Activated CD4-positive, CD25-positive, alpha-beta regulatory T cell (primary cell): ENCODE results near the gene S100A13.
"Not testable (repeated sequence)": the region's sequence is repeated elsewhere in the genome, so short reads cannot be mapped to it uniquely, and the experiment has no call there.

Experiments
- DNase-seq, 4 experiments: peaks; one replicate each; lab custom pipeline; 2025; lab: John Stamatoyannopoulos, UW

The S100A13 gene

DNA sequence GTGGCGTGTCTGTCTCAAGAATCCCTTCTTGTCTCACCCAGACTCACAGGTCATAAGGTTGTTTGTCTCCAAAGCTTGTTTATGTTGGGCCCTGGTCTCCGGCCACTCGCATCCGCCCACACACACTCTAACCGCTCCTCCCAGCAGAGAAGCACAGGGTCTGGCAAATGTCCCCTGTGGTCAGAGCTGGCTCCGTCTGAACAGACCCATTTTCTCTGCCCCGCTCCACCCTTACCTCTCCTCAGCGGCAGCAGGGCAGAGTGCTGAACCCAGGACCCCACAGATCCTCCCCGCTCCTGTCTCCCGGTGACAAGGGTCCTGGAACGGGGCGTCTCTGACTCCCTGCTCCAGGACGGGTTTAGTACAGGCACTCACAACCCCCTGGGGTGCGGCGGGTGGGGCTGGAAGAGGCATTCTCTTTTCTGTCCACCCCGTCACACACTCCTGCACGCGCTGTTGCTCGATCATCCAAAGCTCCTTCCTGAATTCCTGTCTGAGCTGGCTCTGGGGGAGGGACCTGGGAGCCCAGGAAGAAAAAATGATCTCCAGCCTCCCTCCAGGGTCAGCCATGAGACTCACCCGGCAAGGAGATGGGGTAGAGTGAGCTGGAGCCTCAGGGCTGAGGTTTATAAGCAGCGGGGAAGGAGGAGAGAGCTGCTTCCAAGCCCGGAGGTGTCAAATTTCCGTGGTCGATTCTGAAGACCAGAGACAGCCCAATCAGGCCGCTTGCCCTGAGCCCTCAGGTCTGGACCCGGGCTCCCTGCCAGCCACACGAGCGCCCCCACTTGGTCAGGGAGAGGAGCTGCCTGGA is at the start of gene S100A13:
TSS of gene S100A13 (minus strand) at position 602 of the 811 bp plus-strand sequence. CDS start 1,033 bp downstream, outside the sequence.
- DNase-seq, result no peak

DNA sequence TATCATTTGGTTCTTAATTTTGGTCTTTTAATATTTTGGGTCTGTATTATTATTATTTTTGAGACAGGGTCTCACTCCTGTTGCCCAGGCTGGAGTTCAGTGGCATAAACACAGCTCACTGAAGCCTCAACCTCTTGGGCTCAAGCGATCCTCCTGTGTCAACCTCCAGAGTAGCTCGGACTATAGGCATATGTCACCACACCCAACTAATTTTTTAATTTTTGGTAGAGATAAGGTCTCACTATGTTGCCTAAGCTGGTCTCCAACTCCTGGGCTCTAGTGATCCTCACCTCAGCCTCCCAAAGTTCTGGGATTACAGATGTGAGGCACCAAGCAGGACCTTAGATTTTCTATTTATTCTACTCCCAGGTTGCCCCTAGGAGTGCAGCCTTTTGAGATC is 46.2 kb upstream of the S100A13 start:
- DNase-seq, result no peak

DNA sequence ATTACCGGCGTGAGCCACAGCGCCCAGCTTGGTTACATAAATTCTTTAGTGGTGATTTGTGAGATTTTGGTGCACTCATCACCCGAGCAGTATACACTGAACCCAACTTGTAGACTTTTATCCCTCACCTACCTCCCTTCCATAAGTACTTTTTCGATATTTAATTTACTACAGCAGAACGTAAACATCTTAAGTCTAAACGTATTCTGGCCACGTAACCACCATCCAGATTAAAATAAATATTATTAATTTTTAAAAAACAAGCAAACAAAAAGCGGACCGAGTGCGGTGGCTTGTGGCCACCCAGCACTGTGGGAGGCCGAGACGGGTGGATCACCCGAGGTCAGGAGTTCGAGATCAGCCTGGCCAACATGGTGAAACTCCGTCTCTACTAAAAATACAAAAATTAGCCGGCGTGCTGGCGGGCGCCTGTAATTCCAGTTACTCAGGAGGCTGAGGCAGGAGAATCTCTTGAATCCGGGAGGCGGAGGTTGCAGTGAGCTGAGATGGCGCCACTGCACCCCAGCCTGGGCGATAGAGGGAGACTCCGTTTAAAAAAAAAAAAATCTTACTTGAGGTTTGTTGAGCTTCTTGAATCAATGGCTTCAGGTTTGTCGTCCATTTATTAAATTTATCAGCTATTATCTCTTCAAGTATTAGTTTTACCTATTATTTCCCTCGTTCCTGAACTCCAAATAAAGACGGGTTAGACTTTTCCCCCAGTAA is 44.5 kb upstream of the S100A13 start:
- peak in 1 of 4 experiments; percentile 13 for DNase-seq

DNA sequence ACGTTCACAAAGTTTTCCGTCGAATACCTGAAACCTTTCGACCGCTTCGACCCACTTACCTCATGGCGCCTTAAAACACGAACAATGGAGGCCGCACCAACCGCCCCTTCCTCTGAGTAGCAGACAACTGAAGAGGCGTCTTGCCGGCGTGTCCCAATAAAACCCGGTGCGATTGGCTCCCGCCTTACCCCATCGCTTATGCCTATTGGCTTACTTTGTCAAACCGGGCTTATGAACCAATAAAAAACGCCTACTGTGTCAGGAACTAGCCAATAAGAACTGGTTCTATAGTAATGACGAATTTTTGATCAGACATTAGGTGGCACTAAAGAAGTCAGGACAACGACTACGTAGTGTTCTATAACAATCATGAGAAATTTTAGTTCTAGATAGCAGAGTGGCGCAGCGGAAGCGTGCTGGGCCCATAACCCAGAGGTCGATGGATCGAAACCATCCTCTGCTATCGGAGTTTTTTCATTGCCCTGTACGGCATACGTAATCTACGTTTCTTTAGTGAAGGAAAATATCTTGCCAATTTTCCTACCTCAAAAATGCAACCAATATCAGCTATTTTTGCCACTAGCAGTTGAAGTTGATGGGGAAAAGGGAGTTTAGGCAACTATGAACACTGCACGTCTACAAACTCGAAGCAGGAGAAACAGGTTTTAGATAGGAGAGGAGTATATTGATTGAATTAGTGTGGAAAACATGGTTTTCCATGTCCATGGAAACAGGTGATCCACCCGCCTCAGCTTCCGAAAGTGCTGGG is 43.7 kb upstream of the S100A13 start, which contains the start of gene ILF2:
TSS of gene ILF2 (minus strand) at position 135 of the 769 bp plus-strand sequence. CDS start at position 64, 71 bp downstream.
- peak; percentile 85 to 92 (median 89) for DNase-seq

DNA sequence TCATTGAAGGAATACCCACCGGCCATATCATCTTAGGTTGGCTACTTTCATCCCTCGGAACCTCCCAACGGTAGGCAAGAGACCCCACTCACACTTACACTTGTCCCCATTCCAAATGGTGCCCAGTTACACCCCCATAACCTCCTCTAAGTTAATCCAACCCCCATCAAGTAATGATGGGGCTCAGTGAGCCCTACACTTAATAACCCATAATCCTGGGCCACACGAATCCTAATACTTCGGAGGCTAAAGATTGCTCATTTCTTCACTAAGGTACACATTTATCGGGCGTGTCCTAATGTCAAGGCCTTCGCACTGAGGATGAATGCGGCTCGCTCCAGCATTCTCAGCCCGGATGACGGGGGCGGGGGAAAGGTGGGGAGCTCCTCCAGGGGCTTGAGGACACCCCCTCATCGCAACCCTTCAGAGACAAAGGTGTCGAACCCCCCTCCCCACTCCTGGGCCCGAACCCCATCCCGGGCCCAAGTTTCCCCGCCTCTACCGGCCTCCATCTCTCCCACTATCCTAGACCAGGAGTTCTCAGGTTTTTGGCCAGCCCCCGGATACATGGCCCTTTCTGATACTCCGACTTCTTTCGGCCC is 43.1 kb upstream of the S100A13 start:
- no peak for DNase-seq

DNA sequence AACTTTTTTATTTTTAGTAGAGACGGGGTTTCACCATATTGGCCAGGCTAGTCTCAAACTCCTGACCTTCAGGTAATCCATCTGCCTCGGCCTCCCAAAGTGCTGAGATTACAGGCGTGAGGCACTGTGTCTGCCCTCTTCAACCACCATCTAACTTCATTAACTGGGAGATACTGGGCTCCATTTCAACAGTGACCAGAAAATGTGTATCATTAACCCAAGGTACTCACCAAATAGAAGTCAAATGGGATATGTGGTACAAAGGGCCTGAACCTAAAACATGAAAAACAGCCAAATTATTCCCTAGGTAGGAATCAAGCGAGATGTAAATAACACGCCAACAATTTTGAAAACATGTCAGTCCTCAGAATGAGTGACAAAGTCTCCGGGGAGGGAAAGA is 42.3 kb upstream of the S100A13 start:
- DNase-seq, result no peak

DNA sequence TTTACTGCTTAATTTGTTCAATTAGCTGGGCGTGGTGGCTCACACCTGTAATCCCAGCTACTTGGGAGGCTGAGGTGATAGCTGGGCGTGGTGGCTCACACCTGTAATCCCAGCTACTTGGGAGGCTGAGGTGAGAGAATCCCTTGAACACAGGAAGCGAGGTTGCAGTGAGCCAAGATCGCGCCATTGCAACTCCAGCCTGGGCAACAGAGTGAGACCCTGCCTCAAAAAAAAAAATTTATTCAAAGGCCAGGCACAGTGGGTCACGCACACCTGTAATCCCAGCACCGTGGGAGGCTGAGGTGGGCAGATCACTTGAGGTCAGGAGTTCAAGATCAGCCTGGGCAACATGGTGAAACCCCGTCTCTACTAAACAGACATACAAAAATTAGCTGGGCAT is 41.4 kb upstream of the S100A13 start:
- DNase-seq, result not testable (repeated sequence)

DNA sequence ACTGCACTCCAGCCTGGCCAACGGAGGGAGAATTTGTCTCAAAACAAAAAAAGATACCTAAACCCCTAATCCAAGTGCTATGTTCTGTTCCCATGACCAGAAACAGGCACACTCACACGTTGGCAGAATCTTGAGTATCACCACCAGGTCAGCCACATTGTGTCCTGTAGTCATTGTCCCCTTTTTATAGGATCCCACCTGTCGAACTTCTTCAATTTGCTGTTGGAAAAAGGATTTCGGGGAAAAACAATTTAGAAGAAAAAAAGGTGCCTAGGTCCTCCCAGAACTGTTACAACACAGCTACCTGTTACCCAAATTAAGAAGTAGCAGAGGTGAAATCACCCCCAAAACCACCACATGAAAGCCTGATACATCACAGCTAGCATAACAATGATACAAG is 40.1 kb upstream of the S100A13 start:
- no peak for DNase-seq

DNA sequence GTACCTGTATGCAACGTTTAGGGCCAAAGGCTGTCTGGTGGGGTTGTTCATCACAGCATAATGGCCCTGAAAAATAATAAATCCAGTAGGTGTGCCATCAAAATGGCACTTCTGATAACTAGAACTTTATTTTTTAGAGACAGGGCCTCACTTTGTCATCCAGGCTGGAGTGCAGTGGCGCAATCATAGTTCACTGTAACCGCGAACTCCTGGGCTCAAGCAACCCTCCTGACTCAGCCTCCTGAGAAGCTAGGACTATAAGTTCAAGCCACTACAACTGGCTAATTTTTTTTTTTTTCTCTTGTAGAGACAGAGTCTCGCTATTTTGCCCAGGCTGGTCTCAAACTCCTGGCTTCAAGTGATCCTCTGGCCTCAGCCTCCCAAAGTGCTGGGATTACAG is 35.9 kb upstream of the S100A13 start:
- DNase-seq, result no peak

DNA sequence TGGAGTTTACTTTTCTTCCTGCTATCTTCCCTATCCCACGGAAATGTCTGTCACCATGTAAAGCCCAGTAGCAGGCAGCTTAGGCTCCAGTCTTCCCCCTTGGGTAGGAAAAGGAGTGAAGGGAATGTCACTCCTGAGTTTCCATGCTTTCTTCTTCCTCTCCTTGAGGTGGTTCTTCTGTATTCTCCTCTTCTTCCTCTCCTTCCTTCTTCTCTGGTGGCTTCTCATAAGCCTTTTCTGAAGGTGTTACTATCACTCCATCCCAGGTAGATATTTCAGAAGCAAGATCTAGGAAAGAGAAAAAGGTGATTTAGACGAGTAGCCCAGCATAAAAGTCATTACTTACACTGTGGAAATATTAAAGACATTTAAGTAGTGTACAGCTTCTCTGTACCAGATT is 35.0 kb upstream of the S100A13 start:
- no peak for DNase-seq

DNA sequence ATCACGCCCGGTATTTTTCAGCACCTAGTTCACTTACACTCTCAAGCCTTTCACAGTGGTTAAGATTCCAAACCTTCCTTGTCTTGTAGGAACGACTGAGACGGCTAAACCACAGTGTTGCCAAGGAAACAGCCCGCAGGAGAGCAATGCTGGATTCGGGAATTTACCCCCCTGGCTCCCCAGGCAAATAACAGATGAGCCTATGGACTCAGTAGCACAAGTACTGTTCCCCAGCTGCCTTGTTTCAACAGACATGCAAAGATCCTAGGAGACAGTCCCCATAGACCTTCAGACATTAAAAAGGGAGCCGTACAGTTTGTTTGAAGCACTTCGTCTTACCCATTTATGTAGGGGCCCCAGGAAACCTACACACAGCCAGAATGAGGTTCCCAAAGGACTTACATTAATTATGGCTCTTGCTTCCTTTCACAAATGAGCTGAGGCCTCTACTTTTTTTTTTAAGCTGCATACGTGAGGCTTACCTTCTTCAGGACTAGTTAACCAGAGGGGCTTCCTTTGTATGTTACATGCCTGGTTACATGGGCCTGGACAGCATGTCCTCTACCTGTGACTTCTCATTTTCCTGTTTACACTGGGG is 33.9 kb upstream of the S100A13 start:
- no peak for DNase-seq

DNA sequence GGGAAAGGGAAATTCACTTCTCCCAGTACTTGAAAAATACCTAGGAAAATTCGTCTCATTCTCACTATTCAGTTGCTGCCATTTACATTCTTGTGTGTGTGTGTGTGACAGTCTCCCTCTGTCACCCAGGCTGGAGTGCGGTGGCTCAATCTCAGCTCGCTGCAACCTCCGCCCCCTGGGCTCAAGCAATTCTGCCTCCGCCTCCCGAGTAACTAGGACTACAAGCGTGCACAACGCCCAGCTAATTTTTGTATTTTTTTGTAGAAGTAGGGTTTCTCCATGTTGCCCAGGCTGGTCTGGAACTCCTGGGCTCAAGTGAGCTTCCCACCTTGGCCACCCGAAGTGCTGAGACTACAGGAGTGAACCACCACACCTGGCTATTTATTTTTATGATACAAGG is 32.4 kb upstream of the S100A13 start:
- DNase-seq, result no peak

DNA sequence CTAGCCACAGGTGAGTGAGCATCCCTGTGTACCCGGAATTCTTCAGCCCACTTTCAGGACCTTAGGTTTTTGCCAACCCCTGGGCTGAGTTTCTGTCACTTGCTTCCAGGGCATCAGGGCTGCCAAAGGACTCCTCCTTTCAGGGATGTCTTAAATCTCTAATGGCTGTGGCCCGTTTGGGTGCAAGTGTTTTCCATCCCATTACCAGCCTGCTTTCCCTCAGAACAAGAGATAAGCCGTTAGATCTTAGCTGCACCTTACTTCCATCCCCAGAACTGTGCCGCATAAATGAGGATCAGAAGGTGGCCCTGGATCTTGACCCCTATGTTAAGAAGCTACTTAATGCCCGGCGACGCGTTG is 31.9 kb upstream of the S100A13 start:
- no peak for DNase-seq

DNA sequence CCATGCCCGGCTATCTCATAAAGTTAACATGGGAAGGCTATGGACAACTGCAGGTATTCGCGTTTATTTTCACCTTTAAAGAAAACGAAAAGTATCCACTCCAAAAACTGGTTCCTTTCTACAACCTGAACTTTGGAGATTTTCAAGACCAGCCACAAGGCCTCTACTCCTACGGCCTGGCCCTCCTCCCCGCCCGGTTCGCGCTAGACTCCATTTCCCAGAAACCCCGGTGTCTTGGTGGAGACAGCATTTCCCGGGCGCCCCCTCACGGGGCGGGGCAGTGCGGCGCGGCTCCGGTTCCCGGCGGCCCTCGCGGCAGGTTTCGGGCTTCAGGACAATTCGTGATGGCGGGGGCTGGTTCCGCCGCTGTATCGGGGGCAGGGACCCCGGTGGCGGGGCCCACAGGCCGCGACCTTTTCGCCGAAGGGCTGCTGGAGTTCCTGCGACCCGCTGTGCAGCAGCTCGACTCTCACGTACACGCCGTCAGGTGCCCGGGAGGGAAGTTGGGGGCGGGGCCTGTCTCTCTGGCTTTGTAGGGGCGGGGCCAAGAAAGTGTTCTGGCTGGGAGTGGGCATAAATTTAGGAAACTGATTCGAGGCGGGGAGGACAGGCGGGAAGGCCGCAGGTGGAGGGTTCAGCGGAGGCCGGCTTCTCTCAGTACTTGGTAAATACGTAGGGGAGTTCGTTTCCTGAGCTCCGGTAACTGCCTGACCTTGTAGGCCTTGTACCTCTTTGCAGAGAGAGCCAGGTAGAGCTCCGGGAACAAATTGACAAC is 31.3 kb upstream of the S100A13 start, which contains the start of gene SNAPIN:
TSS of gene SNAPIN (plus strand) at position 304 of the 775 bp plus-strand sequence. CDS start at position 345, 41 bp downstream.
- DNase-seq, result peak; percentile 73 to 83 (median 78)

DNA sequence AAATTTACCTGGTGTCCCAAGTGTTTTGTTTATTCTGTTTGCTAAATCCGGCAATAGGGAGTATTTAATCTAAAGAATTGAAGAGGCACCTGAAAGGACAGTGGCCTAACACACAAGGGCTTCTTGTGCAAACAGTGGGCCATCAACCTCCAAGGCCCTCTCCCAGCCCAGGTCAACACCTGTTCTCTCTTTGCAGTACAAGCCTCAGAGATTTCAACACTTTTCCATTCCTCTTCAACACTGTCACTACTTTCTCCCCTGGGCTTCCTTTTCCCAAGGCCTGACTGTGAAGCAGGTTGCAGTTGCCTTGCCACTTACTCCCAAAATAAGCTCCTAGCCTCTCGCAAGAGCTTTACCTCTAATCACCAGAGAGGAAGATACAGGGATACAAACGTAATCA is 28.0 kb upstream of the S100A13 start:
- DNase-seq, result no peak

DNA sequence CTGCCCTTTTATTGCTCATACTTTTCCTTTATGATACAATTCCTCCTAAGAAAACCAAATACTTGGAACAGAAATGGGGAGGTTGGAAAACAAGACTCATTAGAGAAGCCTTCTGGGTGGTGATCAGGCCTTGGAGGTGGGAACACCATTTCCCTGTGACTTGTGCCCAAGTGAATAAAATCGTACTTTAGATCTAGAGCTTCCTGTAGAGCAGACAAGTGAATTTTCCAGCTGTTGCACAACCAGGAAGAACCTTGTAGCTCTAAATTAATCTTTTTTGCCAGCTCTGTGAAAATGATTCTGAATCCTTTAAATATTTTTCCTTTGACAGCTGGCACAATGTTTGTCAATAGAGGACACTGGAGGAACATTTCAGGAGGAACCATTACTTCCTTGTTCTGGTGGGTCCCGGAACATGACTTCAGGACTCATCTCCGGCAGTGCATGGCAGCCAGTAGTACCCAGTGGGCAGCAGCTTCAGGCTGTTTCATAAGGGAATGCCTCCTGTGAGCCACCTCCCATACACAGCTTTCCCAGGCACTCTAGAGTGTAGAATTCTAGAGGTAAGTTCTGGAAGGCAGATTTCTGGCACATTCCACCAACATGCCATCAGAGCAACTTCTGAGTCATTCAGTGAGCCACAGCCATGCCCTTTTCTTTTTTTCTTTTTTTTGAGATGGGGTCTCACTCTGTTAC is 25.6 kb upstream of the S100A13 start:
- DNase-seq, result no peak

DNA sequence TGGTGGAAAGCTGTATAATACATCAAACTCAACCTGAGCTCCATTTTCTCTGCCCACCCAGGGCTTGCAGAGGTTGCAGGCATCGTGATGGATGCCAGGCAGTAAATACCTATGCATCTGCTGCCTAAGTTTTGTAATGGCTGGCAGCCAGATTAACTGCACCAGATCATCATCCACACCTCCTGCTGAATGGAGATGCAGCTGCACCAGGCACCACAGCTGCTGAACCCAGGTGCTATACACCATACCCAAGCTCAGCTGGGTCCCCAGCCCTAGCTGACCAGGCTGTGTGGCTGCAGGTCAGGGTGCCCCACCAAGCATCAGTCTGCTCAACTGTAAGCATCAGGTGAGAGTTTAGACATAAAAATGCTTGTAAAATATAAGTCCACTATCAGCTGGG is 24.5 kb upstream of the S100A13 start:
- no peak for DNase-seq

DNA sequence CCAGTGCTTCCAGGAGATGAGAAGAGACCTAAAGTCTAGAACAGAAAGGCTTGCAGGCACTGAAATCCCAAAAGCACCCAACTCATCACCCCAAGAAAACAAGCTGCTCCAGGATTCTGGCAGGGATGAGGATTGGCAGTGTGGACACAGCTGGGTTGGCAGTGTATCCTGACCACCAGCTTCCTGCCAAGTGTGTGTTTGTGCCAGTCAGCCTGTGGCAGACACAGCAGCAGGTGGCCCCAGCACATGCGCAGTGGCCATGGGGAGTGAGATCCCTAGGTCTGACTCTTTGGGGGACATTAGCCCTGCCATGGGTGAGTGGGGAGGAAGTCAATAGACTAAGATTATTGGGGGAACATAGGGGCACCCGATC is 22.5 kb upstream of the S100A13 start:
- no peak for DNase-seq

DNA sequence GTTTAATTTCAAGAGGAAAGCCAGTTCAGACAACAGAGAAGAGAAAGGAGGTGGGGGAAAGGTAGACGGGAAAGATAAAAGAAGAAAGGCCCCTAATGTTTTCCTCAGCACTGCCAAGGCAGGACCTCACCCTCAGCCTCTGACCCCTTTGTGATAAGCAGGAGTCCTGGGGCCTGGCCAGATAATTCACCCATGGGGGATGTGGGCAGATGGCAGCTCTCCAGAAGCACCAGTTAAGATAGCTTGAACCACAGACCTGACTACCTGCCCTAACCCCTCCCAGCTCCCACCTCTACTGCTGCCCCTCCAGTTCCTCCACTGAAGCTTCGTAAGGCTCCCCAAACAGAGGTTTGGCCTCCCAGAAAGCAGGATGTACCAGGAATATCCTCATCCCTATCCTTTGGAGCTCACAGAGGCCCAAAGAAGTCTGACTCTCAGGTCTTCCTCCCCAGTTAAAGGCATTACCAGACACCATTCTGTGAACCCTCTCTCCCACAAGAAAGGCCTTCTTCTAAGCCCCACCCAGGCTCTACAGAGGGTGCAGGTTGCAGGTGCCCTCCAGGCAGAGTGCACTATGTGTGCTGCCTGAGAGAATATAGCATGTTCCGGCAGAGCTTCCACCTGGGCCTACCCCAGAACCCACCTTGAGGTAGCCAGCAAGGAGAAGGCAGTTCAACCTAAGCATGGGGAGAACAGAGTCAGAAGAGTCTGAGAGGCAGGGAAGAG is 22.0 kb upstream of the S100A13 start:
- DNase-seq, result no peak
